Neural cell (in vitro differentiated cells): ENCODE measurements around the gene INPP4B.

Source experiments
- CTCF ChIP-seq: fragments of 450-650 bp; IDR thresholded peaks from 2 replicates; pipeline ENCODE4 v1.5.1; 2014; ENCODE audit warnings: antibody characterized with exemption, mild to moderate bottlenecking, moderate library complexity; ENCODE audit not compliant: poor library complexity, severe bottlenecking
- EP300 ChIP-seq: fragments of 450-650 bp; conservative IDR thresholded peaks from 2 replicates; pipeline ENCODE4 v1.6.1; 2014; ENCODE audit warnings: antibody characterized with exemption, mild to moderate bottlenecking, moderate library complexity; ENCODE audit not compliant: poor library complexity, severe bottlenecking
- EZH2 ChIP-seq: fragments of 200-600, 300-800 bp; shearing (Covaris generic), sonication (generic); IDR thresholded peaks from 2 replicates; pipeline ENCODE4 v1.6.1; 2014; ENCODE audit warnings: antibody characterized with exemption, low read length, borderline replicate concordance, mild to moderate bottlenecking; ENCODE audit not compliant: insufficient read depth, poor library complexity, severe bottlenecking

GRCh38 chr4:142348613-142349021 lies 497.5 kb downstream of the INPP4B start:
- no peak for TF ChIP-seq EP300
- TF ChIP-seq CTCF = no peak
- TF ChIP-seq EZH2 = no peak
